HCT116 (cell line): ENCODE data around the gene RAD51C. TPM values are rescaled to one million over a fixed set of nuclear protein-coding genes. Genes with fewer than 3 reads are reported as not detected.

ENCODE experiments used
- ATAC-seq: fragments of 200-7000 bp; cut with Tn5 transposase; 2 replicates; pipeline ENCODE4 v1.9.1; 2020; ENCODE audit warnings: mild to moderate bottlenecking, moderate library complexity
- BruUV-seq: library from RNA; stranded (reverse); fragments of 400-500 nt; replicated peaks from 2 replicates; lab custom pipeline; 2021; lab: Mats Ljungman, UMichigan
- CTCF ChIA-PET: fragments of 300-600 bp; sonication (Branson Sonifier 250); formaldehyde crosslinking; loops from one replicate; lab custom pipeline; 2021; ENCODE audit warnings: antibody characterized with exemption; lab: Charles Lee
- POLR2A ChIA-PET: fragments of 300-600, 350-600 bp; sonication (Branson Sonifier 250); formaldehyde crosslinking; loops from one replicate; lab custom pipeline; 2021; ENCODE audit warnings: antibody characterized with exemption; lab: Charles Lee
- RAD21 ChIA-PET, 2 experiments: fragments of 300-600 bp; sonication (Branson Sonifier 250); formaldehyde crosslinking; loops; one replicate each; lab custom pipeline; 2023; ENCODE audit warnings: low total read pairs in 2 of 2; ENCODE audit not compliant: uncharacterized antibody in 2 of 2, unreplicated experiment in 2 of 2, low non-redundant PET in 1 of 2; lab: Charles Lee
- DNase-seq: peaks from one replicate; pipeline ENCODE4 v3.0.0-alpha.2; 2010; ENCODE audit warnings: low read depth, low spot score
- H2AFZ ChIP-seq: fragments of 200-600 bp; shearing (Covaris generic), sonication (generic); 2 replicates; pipeline ENCODE4 v1.6.1; 2017; ENCODE audit warnings: low read depth, mixed run types, mixed read lengths, antibody characterized with exemption, low read length; ENCODE audit not compliant: poor library complexity, severe bottlenecking
- H3K27ac ChIP-seq: 2 replicates; pipeline ENCODE4 v1.5.1; 2012; ENCODE audit warnings: low read depth, low read length
- H3K27me3 ChIP-seq: fragments of 200-600 bp; sonication (generic); 2 replicates; pipeline ENCODE4 v1.6.1; 2016; ENCODE audit warnings: mixed run types, low read length, mixed read lengths; ENCODE audit not compliant: insufficient read depth
- H3K36me3 ChIP-seq, 2 experiments: fragments of 200-500 bp in 1 of 2; fragments of 200-600 bp in 1 of 2; sonication (Bioruptor generic) in 1 of 2; sonication (generic) in 1 of 2; 2 replicates each; pipeline versions ENCODE4 v1.5.1 to v1.6.1; 2014 to 2016; ENCODE audit warnings: low read length in 2 of 2, inconsistent platforms in 1 of 2, mixed read lengths in 1 of 2, mixed run types in 1 of 2; ENCODE audit not compliant: insufficient read depth in 2 of 2, control insufficient read depth in 1 of 2
- H3K4me1 ChIP-seq, 2 experiments: fragments of 200-600 bp in 1 of 2; sonication (generic) in 1 of 2; 2 replicates each; pipeline versions ENCODE4 v1.5.1 to v1.6.1; 2012 to 2017; ENCODE audit warnings: low read length in 2 of 2, inconsistent platforms in 1 of 2, mild to moderate bottlenecking in 1 of 2, mixed read lengths in 1 of 2, mixed run types in 1 of 2, moderate library complexity in 1 of 2; ENCODE audit not compliant: insufficient read depth in 2 of 2, control insufficient read depth in 1 of 2
- H3K4me2 ChIP-seq: fragments of 200-600 bp; sonication (generic); 2 replicates; pipeline ENCODE4 v1.6.1; 2017; ENCODE audit warnings: mixed run types, low read length, mixed read lengths
- H3K4me3 ChIP-seq, 2 experiments: fragments of 200-600 bp in 1 of 2; sonication (generic) in 1 of 2; replicated peaks in 1 of 2; 2 replicates each; pipeline ENCODE4 v1.5.1; 2011 to 2016; ENCODE audit warnings: low read length in 2 of 2, control low read depth in 1 of 2, low read depth in 1 of 2, mild to moderate bottlenecking in 1 of 2, mixed read lengths in 1 of 2, mixed run types in 1 of 2
- H3K79me2 ChIP-seq: fragments of 200-600 bp; sonication (generic); 2 replicates; pipeline ENCODE4 v1.6.1; 2017; ENCODE audit warnings: mild to moderate bottlenecking, mixed run types, low read length, moderate library complexity, mixed read lengths; ENCODE audit not compliant: insufficient read depth
- H3K9ac ChIP-seq: fragments of 200-600 bp; sonication (generic); 2 replicates; pipeline ENCODE4 v1.6.1; 2016; ENCODE audit warnings: low read length, mixed read lengths
- H3K9me2 ChIP-seq: fragments of 200-600 bp; sonication (generic), shearing (Covaris generic); 2 replicates; pipeline ENCODE4 v1.6.1; 2017; ENCODE audit warnings: mixed run types, mild to moderate bottlenecking, moderate library complexity; ENCODE audit not compliant: insufficient read depth
- H3K9me3 ChIP-seq, 2 experiments: fragments of 200-500 bp in 1 of 2; fragments of 200-600 bp in 1 of 2; sonication (Bioruptor generic) in 1 of 2; sonication (generic) in 1 of 2; 2 replicates each; pipeline ENCODE4 v1.6.1; 2014 to 2017; ENCODE audit warnings: low read length in 2 of 2, mixed read lengths in 2 of 2, inconsistent platforms in 1 of 2, low read depth in 1 of 2, mild to moderate bottlenecking in 1 of 2, mixed run types in 1 of 2, moderate library complexity in 1 of 2; ENCODE audit not compliant: control insufficient read depth in 1 of 2, insufficient read depth in 1 of 2
- H4K20me1 ChIP-seq: fragments of 200-600 bp; sonication (generic), shearing (Covaris generic); 2 replicates; pipeline ENCODE4 v1.6.1; 2017; ENCODE audit warnings: mixed run types, mild to moderate bottlenecking, moderate library complexity; ENCODE audit not compliant: insufficient read depth
- CBX3 ChIP-seq: IDR thresholded peaks from 2 replicates; pipeline ENCODE4 v1.6.1; 2012; ENCODE audit warnings: low read depth
- EZH2 ChIP-seq: fragments of 200-600 bp; sonication (generic); IDR thresholded peaks from 2 replicates; pipeline ENCODE4 v1.6.1; 2017; ENCODE audit warnings: antibody characterized with exemption, mixed run types
- EZH2phosphoT487 ChIP-seq: fragments of 200-600 bp; IDR thresholded peaks from 2 replicates; pipeline ENCODE4 v1.6.1; 2018; ENCODE audit warnings: antibody characterized with exemption, borderline replicate concordance
- JUND ChIP-seq: IDR thresholded peaks from 2 replicates; pipeline ENCODE4 v1.6.1; 2012
- POLR2AphosphoS5 ChIP-seq: IDR thresholded peaks from 2 replicates; pipeline ENCODE4 v1.6.1; 2011; ENCODE audit warnings: mild to moderate bottlenecking, low read depth, low read length, moderate library complexity
- RAD21 ChIP-seq: IDR thresholded peaks from 2 replicates; pipeline ENCODE4 v1.6.1; 2012; ENCODE audit warnings: low read depth, mild to moderate bottlenecking
- SP1 ChIP-seq: IDR thresholded peaks from 2 replicates; pipeline ENCODE4 v1.6.1; 2012; ENCODE audit warnings: low read depth
- SRF ChIP-seq: IDR thresholded peaks from 2 replicates; pipeline ENCODE4 v1.6.1; 2012; ENCODE audit warnings: low read depth
- intact Hi-C: fragments of 100-400 bp; cut with micrococcal nuclease; formaldehyde crosslinking; loops from 2 replicates; pipeline ENCODE4 v1.10.0; 2022
- total RNA-seq: library from RNA; stranded (reverse); gene quantifications from one replicate; pipeline ENCODE4 v1.2.1, GENCODE V29; 2021; ENCODE audit not compliant: unreplicated experiment
- TF ChIP-seq, protein P1 (sequence below): IDR thresholded peaks from 2 replicates; pipeline ENCODE4 v1.6.1; 2011; ENCODE audit warnings: mild to moderate bottlenecking, low read length, moderate library complexity; ENCODE audit not compliant: insufficient replicate concordance; ENCODE audit errors: extremely low read depth
- TF ChIP-seq, protein P2 (sequence below): IDR thresholded peaks from 2 replicates; pipeline ENCODE4 v1.6.1; 2012; ENCODE audit warnings: low read depth

The RAD51C gene
- total RNA-seq, 1 experiment from 2014 or later = 94.9 TPM

DNA sequence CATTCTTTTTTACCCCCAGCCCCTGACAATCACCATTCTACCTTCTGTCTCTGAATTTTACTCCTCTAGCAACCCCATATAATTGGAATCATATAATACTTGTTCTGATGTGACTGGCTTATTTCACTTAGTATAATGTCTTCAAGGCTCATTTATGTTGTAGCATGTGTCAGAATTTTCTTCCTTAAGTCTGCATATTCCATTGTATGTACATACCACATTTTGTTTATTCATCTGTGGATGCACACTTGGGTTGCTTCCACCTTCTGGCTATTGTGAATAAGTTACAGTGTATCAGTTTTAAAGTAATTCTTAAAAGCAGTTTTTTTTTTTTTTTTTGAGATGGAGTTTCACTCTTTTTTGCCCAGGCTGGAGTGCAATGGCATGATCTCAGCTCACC lies 38.5 kb downstream of the RAD51C start (continued):
- no peak for TF ChIP-seq EZH2
- no peak for TF ChIP-seq CBX3
- no peak for TF ChIP-seq SRF
- TF ChIP-seq, protein P1, sequence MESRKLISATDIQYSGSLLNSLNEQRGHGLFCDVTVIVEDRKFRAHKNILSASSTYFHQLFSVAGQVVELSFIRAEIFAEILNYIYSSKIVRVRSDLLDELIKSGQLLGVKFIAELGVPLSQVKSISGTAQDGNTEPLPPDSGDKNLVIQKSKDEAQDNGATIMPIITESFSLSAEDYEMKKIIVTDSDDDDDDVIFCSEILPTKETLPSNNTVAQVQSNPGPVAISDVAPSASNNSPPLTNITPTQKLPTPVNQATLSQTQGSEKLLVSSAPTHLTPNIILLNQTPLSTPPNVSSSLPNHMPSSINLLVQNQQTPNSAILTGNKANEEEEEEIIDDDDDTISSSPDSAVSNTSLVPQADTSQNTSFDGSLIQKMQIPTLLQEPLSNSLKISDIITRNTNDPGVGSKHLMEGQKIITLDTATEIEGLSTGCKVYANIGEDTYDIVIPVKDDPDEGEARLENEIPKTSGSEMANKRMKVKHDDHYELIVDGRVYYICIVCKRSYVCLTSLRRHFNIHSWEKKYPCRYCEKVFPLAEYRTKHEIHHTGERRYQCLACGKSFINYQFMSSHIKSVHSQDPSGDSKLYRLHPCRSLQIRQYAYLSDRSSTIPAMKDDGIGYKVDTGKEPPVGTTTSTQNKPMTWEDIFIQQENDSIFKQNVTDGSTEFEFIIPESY = no peak
- no peak for TF ChIP-seq EZH2phosphoT487

DNA sequence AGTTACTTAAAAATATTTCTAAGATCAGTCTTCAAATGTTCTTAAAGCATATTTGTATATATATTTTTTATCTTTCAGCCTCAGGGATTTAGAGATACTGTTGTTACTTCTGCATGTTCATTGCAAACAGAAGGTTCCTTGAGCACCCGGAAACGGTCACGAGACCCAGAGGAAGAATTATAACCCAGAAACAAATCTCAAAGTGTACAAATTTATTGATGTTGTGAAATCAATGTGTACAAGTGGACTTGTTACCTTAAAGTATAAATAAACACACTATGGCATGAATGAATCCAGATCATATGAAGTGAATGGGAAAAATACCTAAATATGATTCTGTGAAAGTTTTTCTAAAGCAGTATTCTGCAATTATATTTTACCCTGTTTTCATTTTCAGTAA lies 41.6 kb downstream of the RAD51C start:
- TF ChIP-seq, protein P2, sequence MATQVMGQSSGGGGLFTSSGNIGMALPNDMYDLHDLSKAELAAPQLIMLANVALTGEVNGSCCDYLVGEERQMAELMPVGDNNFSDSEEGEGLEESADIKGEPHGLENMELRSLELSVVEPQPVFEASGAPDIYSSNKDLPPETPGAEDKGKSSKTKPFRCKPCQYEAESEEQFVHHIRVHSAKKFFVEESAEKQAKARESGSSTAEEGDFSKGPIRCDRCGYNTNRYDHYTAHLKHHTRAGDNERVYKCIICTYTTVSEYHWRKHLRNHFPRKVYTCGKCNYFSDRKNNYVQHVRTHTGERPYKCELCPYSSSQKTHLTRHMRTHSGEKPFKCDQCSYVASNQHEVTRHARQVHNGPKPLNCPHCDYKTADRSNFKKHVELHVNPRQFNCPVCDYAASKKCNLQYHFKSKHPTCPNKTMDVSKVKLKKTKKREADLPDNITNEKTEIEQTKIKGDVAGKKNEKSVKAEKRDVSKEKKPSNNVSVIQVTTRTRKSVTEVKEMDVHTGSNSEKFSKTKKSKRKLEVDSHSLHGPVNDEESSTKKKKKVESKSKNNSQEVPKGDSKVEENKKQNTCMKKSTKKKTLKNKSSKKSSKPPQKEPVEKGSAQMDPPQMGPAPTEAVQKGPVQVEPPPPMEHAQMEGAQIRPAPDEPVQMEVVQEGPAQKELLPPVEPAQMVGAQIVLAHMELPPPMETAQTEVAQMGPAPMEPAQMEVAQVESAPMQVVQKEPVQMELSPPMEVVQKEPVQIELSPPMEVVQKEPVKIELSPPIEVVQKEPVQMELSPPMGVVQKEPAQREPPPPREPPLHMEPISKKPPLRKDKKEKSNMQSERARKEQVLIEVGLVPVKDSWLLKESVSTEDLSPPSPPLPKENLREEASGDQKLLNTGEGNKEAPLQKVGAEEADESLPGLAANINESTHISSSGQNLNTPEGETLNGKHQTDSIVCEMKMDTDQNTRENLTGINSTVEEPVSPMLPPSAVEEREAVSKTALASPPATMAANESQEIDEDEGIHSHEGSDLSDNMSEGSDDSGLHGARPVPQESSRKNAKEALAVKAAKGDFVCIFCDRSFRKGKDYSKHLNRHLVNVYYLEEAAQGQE = no peak
- TF ChIP-seq POLR2AphosphoS5 (no peak), RAD21 (no peak), SP1 (no peak), JUND (no peak)
- ATAC-seq (no peak), DNase-seq (no peak)
- H3K79me2 ChIP-seq = no peaks in the 10 kb centered on the region
- H4K20me1 ChIP-seq = no peaks in the 10 kb centered on the region
- H3K9me3 ChIP-seq = no peaks in the 10 kb centered on the region
- no peaks in the 10 kb centered on the region for H3K9me2 ChIP-seq
- ChIA-PET RAD21 (no interaction called here), POLR2A (no interaction called here), CTCF (no interaction called here)
- BruUV-seq = no TSS peak
- no peak overlapping the region for H3K9ac ChIP-seq
- no peak overlapping the region for H3K4me2 ChIP-seq
- intact Hi-C loops = no loop called here
- H2AFZ ChIP-seq = no peak overlapping the region
- H3K27me3 ChIP-seq = no peaks in the 10 kb centered on the region
- H3K4me3 ChIP-seq = no peak overlapping the region
- H3K27ac ChIP-seq = no peak overlapping the region
- peaks cover 4 to 8% of the 10 kb centered on the region in 2 experiments; a peak in 3 of 4 replicates for H3K4me1 ChIP-seq
- 0 out of 4 replicates have a peak, but pooled peaks cover 0 to 3% of the 10 kb centered on the region in 2 experiments for H3K36me3 ChIP-seq
